ENCODE data around the gene RGS17. TPM values are rescaled to one million over a fixed set of nuclear protein-coding genes. Genes with fewer than 3 reads are reported as not detected.
A peak's percentile ranks its signal among the peaks of the same experiment; 100 is the strongest.

RGS17 gene
- polyA plus RNA-seq, 3 donors, result 2.4 to 3.4 (median 3.0) TPM

DNA sequence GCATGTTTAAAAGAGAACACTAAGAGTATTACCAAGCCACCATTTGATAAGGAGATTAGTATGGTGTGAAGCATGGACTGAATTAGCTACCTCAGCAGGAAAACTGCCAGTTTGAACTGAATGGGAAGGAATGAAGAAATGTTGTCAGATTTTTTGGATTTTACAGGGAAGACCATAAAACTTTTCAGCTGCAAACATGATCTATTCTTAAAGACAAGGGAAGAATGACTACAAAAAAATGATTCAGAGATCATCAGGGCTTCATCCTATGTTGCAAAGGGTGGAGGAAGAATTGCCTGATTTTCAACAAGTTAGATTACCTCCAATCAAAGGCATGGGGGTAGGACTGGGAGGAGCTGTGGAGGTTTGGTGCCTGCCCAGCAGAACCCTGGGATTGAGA lies 79.3 kb downstream of the RGS17 start:
- no peak for DNase-seq (ENCODE audit: extremely low read depth in 1 of 11, low read depth in 9 of 11, low spot score in 4 of 11)

DNA sequence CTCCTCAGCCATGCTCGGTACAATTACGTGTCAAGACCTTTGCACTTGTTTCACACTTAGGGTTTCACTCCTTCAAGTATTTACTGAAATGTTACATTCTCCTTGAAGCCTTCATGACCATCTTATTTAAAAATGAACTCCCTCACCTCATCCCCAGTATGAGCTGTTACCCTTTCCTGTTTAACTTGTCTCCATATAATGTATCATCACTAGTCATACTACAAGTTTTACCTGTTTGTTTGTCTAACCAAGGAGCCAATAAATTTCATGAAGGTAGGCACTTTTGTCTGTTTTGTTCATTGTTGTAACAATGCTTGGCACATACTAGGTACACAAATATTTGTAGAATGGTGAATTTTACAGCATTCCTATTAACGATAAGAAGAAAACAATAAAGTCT lies 82.5 kb downstream of the RGS17 start:
- DNase-seq (ENCODE audit: extremely low read depth in 1 of 11, low read depth in 9 of 11, low spot score in 4 of 11), result no peak

DNA sequence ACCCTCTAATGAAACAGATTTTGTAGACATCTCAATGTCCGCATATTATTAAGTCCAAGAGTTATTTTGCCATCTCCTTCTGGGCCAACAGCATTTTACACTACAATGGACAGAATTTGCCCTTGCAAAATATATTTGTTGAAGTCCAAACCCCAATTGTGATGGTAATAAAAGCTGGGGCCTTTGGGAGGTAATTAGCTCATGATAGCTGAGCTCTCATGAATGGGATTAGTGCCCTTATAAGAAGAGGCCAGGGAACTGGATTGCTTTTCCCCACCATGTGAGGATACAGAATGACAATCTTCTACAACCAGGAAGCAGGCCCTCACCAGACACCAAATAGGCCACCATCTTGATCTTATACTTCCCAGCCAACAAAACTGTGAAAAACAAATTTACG lies 83.7 kb downstream of the RGS17 start:
- no peak for DNase-seq (ENCODE audit: extremely low read depth in 1 of 11, low read depth in 9 of 11, low spot score in 4 of 11)

DNA sequence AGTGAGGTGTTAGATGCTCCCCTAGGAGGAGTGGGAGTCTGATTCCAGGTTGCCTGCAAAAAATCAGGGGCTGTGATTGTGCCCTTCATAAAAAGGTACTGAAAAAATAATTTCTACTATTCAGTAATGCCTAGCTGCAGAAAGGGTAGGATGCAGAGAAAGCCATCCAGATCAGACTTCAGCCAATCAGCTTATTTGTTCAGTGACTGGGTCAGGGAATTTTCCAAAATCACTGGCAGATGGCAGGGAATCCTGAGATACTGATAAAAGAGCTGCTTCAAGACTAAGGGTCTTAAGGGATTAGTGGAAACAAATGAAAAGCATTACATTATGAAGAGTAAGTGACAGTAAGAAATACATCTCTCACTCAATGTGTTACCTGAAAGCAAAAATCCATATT lies 85.8 kb downstream of the RGS17 start:
- DNase-seq (ENCODE audit: extremely low read depth in 1 of 11, low read depth in 9 of 11, low spot score in 4 of 11), result no peak

DNA sequence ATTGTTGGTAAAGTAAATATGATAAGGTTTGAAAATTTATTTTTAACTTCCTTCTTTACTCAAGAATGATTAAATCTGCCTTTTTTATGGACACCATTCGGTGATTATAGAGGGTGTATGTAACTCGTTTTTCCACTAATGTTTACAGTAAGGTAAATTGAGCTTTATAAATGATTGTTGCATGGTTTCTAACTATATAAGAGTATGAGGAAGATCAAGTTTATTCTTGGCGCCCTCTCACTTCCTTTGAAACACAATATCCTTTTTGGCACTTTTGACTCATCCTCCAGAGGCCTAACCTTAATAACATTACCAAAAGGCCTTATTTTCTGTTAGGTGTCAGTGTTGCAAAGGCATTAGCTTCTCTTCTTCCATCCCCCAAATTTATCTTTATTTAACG lies 86.8 kb downstream of the RGS17 start:
- no peak for DNase-seq (ENCODE audit: extremely low read depth in 1 of 11, low read depth in 9 of 11, low spot score in 4 of 11)

DNA sequence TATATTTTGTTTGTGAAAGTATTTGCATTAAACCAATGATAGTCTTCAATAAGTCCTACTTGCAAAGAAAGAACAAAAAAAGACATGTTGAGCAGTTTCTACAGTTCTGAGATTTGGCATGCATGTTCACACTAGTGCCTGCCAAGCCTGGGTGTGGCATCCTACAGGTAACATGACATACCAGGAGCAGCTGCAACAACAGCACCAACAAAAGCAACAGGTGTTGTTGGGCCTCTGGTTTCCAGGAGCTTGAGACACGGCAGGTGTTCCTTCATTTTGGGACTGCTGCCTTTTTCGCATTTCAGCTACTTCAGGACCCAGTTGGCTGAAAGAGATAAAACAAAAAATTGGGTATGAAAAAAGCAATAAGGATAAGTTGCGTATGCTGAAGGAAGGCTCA lies 87.4 kb downstream of the RGS17 start:
- no peak for DNase-seq (ENCODE audit: extremely low read depth in 1 of 11, low read depth in 9 of 11, low spot score in 4 of 11)

DNA sequence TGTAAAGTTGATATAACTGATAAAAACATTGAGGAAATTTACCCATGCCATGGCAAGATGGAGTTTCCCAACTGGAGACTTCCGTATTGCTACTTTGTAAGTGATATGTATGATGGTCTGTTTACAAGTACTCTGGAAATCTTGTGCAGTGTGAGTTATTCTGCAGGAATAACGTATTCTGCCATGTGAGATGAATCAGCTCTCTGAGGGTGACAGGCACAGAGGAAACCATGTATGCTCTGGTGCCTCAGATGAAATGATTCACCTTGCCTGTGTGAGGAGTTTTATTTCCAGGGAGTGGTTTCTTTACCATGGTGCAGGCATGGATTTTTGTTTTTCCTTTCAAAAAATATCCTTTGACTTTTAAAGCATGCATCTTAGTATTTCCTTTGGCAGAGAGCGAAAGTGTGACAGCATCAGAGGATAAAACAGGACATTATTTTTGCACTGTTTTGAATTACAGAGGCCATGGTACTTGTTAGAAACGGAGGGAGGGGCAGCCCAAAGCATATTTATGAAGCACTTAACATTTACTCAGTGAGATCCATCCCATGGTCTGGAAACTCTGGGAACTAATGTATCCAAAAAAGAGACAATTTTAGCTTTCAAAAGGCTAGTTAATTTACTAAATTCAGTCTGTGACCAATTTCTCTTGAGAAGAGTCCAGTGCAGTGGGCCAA lies 92.6 kb downstream of the RGS17 start:
- DNase-seq (ENCODE audit: extremely low read depth in 1 of 11, low read depth in 9 of 11, low spot score in 4 of 11), result peak in 1 of 11 donors; percentile 14

DNA sequence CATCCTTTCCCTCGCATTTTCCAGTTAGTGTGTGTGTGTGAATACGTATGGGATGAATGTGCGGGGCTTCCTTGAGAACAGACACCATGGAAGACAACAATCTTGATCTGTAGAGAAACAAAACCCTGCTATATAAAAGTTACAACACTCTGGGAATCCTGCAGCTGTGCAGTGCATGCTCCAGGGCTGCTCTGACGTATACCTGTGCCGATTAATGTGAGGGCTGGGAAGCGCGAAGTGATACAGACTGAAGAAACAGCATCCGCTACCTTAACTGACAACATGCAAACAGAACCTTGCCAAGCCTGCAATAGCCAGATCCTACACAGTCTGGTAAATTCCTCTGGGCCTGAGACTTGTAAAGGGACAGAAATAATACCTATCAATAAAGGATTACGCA lies 96.9 kb downstream of the RGS17 start:
- DNase-seq (ENCODE audit: extremely low read depth in 1 of 11, low read depth in 9 of 11, low spot score in 4 of 11), result no peak

DNA sequence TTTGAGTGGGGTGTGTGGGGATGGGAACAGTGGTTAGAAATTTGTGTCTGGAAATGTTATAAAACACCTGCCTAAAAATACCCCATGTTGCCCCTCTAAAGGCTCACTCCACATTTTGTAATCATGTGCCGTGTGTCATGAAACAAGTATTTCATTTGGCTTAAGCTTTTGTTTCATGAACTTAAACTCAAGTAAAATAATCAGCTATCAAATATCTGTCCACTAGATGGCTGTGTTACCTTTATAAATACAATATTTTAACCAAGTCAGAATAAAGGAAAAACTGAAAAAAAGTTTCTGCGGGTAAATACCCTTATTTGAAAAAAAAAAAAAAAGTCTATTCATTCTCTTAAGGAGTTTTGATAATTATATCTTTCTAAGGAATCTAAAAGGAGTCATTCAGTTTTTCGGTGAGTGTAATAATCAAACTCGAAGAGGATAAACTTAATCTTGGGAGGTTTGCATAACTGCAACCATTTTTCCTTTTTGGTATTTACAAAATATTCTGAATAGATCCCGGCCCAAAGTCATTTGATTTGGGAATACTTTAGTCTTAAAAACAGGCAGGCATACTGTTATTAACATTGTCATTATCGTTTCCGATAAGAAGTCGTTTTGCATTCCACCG lies 98.7 kb downstream of the RGS17 start:
- DNase-seq (ENCODE audit: extremely low read depth in 1 of 11, low read depth in 9 of 11, low spot score in 4 of 11), result peak in 3 of 11 donors; percentile 12 to 31 (median 28)

DNA sequence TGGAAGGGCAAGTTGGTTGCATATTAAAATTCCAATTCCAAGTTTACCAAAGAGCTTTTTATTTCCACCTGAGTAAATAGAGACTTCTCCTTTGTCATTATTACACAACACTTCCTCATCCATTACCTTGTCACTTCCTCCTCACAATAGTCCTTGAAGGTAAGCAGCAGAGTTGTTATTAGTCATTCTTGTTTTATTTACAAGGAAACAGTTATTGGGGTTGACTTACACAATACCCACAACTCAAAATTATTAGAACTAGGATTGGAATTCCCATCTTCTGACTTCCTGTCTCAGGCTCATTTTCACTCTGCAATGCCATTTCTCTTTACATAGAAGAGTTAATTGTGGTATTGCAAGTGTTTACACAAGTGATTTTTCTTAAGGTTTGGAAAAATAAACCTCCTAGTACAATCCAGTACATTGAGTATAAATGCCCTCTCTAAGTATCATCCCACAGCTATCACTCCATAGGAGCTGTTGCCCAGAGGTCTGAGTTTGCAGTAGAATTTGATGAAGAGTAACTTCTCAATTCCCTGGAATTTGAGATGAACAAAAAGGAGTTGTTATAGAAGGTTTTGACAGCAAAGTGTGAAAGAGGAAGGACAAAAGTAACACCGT lies 99.6 kb downstream of the RGS17 start:
- no peak for DNase-seq (ENCODE audit: extremely low read depth in 1 of 11, low read depth in 9 of 11, low spot score in 4 of 11)

DNA sequence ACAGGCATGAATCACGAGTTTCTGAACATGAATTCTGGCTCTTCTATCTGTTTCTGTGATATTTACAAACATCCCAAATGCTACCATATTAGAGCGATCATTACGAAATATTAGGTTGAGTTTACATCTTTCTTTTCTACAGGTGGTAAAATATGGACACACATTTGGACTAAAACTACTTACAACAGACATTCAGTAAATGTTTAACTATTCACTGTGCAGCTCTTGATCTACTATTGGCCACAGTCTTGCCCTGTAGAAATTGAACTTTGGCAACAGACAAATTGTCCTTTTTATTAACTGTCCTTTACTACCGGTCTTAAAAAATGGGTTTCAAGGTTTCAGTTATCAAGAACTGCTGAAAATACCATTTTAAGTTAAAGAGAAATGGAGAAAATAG lies 102.1 kb downstream of the RGS17 start:
- DNase-seq (ENCODE audit: extremely low read depth in 1 of 11, low read depth in 9 of 11, low spot score in 4 of 11), result no peak

DNA sequence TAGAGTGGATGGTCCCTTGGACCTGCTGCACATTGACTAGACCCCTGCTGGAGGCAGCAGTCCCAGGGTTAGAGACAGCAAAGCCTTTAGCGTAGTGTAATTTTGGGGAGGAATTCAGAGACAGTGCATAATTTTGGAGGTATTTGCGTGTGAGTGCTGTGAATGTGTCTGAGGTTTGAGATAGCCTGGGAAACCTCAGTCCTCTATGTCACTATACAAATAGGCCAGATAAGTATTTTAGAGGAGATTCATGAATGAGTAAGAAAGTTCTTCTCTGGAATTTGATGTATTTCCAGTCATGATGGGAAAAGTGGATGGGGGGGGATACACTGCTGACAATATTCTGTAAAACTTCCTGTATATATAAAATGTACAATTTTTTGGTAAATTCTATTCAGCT lies 102.8 kb downstream of the RGS17 start:
- DNase-seq (ENCODE audit: extremely low read depth in 1 of 11, low read depth in 9 of 11, low spot score in 4 of 11), result no peak

DNA sequence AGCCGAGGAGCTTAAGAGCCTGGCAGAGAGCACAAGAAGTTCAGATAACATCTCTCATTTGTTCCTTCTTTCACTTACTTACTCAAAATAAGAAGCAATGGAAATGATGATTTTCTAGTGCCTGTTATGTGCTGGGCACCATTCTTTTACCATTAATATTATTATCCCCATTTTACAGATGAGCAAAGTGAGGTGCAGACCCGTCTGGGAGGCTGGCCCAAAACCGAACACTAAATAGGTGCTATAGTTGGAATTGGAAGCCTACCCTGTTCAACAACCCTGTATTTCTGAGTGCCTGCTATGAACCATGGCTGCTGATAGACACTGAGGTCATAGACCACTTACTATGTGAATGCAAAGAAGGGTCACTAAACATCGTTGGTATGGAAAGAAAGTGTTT lies 103.6 kb downstream of the RGS17 start:
- no peak for DNase-seq (ENCODE audit: extremely low read depth in 1 of 11, low read depth in 9 of 11, low spot score in 4 of 11)

DNA sequence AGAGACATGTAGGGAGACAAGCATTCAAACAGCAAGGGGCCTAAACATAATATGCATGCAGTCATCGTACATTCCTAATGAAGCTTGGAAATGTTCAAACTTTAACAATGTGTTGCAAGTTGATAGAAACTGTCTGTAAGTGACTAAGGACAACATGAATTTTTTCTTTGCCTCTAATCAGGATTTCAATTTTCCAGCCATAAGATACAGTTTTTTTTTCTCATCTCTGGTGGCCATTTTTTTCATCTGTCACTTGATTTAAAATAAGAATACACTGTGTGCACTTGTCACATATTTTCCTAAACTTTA lies 106.4 kb downstream of the RGS17 start:
- no peak for DNase-seq (ENCODE audit: extremely low read depth in 1 of 11, low read depth in 9 of 11, low spot score in 4 of 11)

DNA sequence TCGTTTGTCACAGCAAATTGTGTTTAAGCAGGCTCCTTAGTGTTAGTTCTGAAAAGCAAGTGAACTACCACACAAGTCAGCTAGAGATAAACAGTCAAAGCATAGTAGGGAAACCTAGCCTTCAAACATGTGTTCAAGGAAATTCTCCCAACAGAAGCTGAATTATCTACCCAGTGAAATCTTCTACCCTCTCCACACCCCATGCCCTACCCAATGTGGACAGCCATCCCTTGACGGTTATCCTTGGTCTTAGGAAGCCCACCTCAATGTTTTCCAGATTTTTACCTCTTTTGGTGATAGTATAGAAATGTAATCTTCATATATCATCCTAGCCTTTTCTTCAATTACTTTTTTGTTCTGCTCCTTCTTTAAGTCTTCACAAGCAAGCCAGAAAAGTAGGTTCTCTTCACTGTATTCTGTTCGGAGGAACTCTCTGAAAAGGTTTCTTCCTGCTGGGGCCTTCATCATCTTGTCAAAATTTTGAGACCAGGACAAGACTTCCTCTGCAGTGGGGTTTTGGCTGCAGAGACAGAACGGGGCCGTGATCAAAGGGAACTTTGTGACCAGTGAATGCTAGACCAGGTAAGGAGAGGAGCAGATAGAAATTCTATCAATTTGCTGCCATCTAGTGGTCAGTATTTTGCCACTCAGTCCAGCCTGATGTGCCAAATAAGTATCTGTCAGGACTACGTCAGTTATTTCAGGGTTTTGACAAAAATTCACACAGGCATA lies 106.9 kb downstream of the RGS17 start:
- peak in 4 of 11 donors; percentile 29 to 49 (median 34) for DNase-seq (ENCODE audit: extremely low read depth in 1 of 11, low read depth in 9 of 11, low spot score in 4 of 11)

DNA sequence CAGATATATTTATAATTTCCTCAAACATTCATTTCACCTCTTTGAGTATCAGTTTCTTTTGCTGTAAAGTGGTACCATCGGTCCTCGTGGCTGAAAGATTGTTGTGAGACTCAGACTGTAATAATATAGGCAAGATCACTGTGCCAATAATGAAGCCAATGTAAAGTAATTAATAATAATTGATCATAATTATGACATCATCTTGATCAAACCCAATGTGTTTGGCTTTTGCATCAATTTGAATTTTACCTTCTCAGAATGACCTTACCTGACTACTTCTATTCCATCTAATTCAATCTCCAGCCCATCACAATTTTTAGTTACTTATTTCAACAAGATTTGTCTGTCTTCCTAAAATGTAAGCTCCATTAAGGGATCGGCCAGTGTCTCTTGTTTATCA lies 112.7 kb downstream of the RGS17 start:
- no peak for DNase-seq (ENCODE audit: extremely low read depth in 1 of 11, low read depth in 9 of 11, low spot score in 4 of 11)

DNA sequence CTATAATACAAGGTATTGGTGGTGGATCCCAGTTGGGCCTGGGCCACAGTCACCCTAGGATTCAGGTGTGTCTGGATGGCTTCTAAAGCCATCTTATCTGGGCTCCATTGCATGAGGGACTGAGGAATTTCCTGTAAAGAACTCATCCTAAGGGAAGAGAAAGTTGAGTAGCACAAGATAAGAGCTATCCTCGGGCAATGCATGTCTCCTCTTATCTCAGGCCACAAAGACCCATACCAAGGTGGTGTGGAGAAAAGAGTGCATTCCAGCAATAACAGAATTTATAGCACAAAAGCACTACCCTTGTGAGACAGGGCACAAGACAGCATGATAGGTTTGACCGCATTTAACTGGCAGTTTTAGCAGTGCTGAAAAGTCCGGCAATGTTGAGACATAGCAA lies 114.2 kb downstream of the RGS17 start:
- no peak for DNase-seq (ENCODE audit: extremely low read depth in 1 of 11, low read depth in 9 of 11, low spot score in 4 of 11)

DNA sequence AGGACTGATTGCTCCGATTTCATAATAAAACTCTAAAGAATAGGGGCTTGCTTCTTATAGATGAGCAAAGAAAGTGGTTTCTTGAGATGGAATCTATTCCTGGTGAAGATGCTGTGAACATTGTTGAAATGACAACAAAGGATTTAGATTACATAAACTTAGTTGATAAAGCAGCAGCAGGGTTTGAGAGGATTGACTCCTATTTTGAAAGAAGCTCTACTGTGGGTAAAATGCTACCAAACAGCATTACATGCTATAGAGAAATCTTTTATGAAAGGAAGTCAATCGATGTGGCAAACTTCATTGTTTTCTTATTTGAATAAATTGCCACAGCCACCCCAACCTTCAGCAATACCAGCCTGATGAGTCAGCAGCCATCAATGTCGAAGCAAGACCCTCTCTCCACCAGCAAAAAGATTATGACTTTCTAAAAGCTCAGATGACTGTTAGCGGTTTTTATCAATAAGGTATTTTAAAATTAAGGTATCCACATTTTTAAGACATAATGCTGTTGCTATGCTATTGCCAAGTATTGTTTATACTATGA lies 115.9 kb downstream of the RGS17 start:
- DNase-seq (ENCODE audit: extremely low read depth in 1 of 11, low read depth in 9 of 11, low spot score in 4 of 11), result no peak

DNA sequence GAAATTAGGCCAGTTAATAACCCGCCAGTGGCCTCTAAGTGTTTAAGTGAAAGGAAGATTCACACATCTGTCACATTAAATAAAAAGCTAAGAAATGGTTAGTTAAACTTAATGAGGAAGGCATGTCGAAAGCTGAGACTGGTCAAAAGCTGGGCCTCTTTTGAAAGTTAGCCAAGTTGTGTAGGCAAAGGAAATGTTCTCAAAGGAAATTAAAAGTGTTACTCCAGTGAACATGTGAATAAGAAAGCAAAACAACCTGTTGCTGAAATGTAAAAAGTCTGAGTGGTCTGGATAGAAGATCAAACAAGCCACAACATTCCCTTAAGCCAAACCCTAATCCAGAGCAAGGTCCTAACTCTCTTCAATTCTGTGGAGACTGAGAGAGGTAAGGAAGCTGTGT lies 117.6 kb downstream of the RGS17 start:
- DNase-seq (ENCODE audit: extremely low read depth in 1 of 11, low read depth in 9 of 11, low spot score in 4 of 11), result peak in 1 of 11 donors; percentile 19

DNA sequence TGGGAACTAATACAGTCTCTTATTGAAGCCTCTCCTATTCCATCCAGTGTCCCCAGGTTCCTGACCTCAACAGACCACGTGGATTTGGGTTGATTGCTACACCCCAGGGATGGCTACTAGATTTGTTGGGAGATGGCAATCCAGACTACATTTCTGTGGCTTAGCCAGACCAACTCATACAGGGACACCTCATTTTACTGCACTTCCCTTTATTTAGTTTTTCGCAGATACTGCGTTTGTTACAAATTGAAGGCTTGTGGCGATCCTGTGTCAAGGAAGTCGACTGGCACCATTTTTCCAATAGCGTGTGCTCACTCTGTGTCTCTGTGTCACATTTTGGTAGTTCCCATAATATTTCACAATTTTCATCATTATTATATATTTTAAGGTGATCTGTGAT lies 118.2 kb downstream of the RGS17 start:
- no peak for DNase-seq (ENCODE audit: extremely low read depth in 1 of 11, low read depth in 9 of 11, low spot score in 4 of 11)

All from renal cortex interstitium (tissue), 11 donors.